Psoas muscle (tissue), 8 donors: ENCODE data around the gene FST. TPM values are rescaled to one million over a fixed set of nuclear protein-coding genes. Genes with fewer than 3 reads are reported as not detected.

Experiments
- ATAC-seq, 4 donors: fragments of 200-7000 bp; cut with Tn5 transposase; one replicate each; pipeline ENCODE4 v1.9.1; 2020; ENCODE audit warnings: moderate library complexity in 3 of 4, mild to moderate bottlenecking in 2 of 4
- DNase-seq, 2 donors: peaks; one replicate each; pipeline ENCODE4 v3.0.0-alpha.2; 2020
- H3K27ac ChIP-seq: fragments of 200-600 bp; one replicate; pipeline ENCODE4 v1.8.0; 2022
- H3K27me3 ChIP-seq, 3 donors: fragments of 200-600 bp in 1 of 3; one replicate each; pipeline versions ENCODE4 v1.6.1 to v1.8.0; 2013 to 2022; ENCODE audit warnings: low read length in 2 of 3, mild to moderate bottlenecking in 2 of 3, moderate library complexity in 1 of 3; ENCODE audit not compliant: insufficient read depth in 3 of 3
- H3K36me3 ChIP-seq, 2 donors: fragments of 200-600 bp in 1 of 2; one replicate each; pipeline versions ENCODE4 v1.6.1 to v1.8.0; 2013 to 2022; ENCODE audit warnings: low read depth in 1 of 2, mild to moderate bottlenecking in 1 of 2, moderate library complexity in 1 of 2; ENCODE audit not compliant: insufficient read depth in 1 of 2
- H3K4me1 ChIP-seq: fragments of 200-600 bp; one replicate; pipeline ENCODE4 v1.8.0; 2022
- H3K4me3 ChIP-seq: fragments of 200-600 bp; one replicate; pipeline ENCODE4 v1.8.0; 2022; ENCODE audit warnings: mild to moderate bottlenecking
- H3K9me3 ChIP-seq: fragments of 200-600 bp; one replicate; pipeline ENCODE4 v1.8.0; 2022
- WGBS, 3 donors: extraction: QIAGEN DNeasy Blood & Tissue Kit; methylation state at CpG; one replicate each; pipeline versions ENCODE4 v1.1.6 to v1.1.7; 2013; 5-methylcytosine and 5-hydroxymethylcytosine counted together
- intact Hi-C, 2 donors: fragments of 100-400 bp; cut with DNase I; formaldehyde crosslinking; loops; one replicate each; pipeline versions ENCODE4 v1.11.0 to v1.14.2; 2022
- polyA plus RNA-seq, 3 donors: library from polyadenylated mRNA; stranded (reverse); fragments of 200-250 nt; gene quantifications; one replicate each; pipeline ENCODE4 v1.2.3, GENCODE V29; 2013
- total RNA-seq, 4 donors: library from RNA; stranded (reverse); fragmentation: NEBNext Ultra II Directional in 2 of 4; extraction: Animal tissue kit (Norgen Biotek cat#: 25700) in 2 of 4; gene quantifications; one replicate each; pipeline versions ENCODE4 v1.2.1 to v1.2.4, GENCODE V29; 2021 to 2023
- TF ChIP-seq, protein P1 (sequence below): fragments of 200-600 bp; IDR thresholded peaks from one replicate; pipeline ENCODE4 v1.8.0; 2022; ENCODE audit warnings: antibody characterized with exemption
- donor health status: healthy with polysubstance abuse.
- donor health status: DM: no; HTN: no; CAD: no; lungs with moderate emphysema.
- donor health status: Bipolar disorder and iron deficiency.
- donor health status: healthy.
- donor health status: DM: yes; HTN: yes; CAD: no.
- donor health status: DM: no; HTN: no; CAD: no.
- donor health status: DM: no; HTN: no; CAD: no.
- donor health status: DM: yes; HTN: yes; CAD: no.

FST gene
- total and polyA plus RNA-seq, 7 donors = 0.94 to 29.3 (median 1.8) TPM

DNA sequence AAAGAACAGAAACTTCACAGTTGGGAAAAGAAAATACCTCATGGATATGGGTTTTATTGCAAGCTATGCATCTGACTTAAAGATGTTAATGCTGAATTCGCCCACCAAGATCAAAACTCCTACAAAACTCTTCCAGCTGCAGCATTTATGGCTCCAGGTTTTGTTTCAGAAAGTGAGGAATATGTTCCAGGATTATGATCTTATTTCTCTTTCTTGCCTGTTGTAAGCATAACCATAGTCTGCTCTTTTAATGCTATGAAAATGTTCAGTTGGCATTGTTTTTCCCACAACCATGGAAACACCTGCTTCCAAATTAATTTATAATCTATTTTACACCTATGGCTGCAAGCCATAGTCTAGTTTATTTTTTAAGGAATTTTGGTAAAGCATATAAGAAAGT is 34.9 kb upstream of the FST start:
- 41 to 60% (median 45%) methylated on average over 1 of the region's 1 CpG for WGBS, 3 donors
- intact Hi-C loops = no loop called here
- TF ChIP-seq, protein P1, sequence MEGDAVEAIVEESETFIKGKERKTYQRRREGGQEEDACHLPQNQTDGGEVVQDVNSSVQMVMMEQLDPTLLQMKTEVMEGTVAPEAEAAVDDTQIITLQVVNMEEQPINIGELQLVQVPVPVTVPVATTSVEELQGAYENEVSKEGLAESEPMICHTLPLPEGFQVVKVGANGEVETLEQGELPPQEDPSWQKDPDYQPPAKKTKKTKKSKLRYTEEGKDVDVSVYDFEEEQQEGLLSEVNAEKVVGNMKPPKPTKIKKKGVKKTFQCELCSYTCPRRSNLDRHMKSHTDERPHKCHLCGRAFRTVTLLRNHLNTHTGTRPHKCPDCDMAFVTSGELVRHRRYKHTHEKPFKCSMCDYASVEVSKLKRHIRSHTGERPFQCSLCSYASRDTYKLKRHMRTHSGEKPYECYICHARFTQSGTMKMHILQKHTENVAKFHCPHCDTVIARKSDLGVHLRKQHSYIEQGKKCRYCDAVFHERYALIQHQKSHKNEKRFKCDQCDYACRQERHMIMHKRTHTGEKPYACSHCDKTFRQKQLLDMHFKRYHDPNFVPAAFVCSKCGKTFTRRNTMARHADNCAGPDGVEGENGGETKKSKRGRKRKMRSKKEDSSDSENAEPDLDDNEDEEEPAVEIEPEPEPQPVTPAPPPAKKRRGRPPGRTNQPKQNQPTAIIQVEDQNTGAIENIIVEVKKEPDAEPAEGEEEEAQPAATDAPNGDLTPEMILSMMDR = no peak

DNA sequence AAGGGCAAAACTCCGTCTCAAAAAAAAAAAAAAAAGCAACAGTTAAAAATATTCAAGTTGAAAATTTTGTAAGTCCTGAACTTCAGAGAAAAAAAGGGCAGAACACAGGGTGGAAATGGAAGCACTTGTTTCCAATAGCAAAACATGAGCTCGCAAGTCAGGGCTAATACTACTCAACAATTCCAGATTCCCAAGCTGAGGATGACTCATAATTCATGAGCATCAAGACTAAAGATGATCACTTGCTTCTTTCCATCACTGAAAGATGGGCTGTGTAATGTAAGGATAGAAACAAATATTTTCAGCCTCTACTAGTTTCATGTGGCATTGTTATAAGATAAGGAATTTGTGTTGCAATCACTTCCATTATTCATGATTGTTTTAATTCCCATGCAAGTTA is 33.5 kb upstream of the FST start:
- Histone ChIP-seq H3K9me3 (no peaks in the 10 kb centered on the region), H3K4me3 (no peak overlapping the region), H3K4me1 (no peaks in the 10 kb centered on the region), H3K27me3 (no peaks in the 10 kb centered on the region), H3K36me3 (no peaks in the 10 kb centered on the region), H3K27ac (no peak overlapping the region)
- intact Hi-C loops = no loop called here
- TF ChIP-seq, protein P1 = no peak
- WGBS, 3 donors = 72 to 95% (median 83%) methylated on average over 2 of the region's 2 CpGs
- ATAC-seq = no peak
- no peak for DNase-seq

More for the DNA sequence above, 34.9 kb upstream of the FST start:
- H3K4me1 ChIP-seq = no peaks in the 10 kb centered on the region
- H3K9me3 ChIP-seq = no peaks in the 10 kb centered on the region
- H3K36me3 ChIP-seq = no peaks in the 10 kb centered on the region
- DNase-seq = no peak
- H3K4me3 ChIP-seq = no peak overlapping the region
- H3K27me3 ChIP-seq = no peaks in the 10 kb centered on the region
- no peak for ATAC-seq
- no peak overlapping the region for H3K27ac ChIP-seq

DNA sequence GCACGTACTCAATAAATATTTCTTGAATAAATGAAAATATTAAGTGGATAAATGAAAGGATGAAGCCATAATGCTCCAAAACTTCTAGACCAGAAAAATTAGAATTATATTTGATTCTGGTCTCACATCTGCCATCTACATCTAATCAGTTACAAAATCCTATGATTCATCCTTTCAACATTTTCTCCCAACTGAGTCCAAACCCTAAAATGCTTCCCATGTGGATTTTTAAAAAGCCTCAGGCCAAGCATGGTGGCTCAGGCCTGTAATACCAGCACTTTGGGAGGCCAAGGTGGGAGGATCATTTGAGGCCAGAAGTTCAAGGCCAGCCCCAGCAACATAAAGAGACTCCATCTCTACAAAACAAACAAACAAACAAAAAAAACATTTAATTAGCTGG is 31.6 kb upstream of the FST start:
- ATAC-seq (no peak), DNase-seq (no peak)
- Histone ChIP-seq H3K4me3 (no peak overlapping the region), H3K4me1 (no peaks in the 10 kb centered on the region), H3K27me3 (no peaks in the 10 kb centered on the region), H3K27ac (no peak overlapping the region), H3K9me3 (no peaks in the 10 kb centered on the region), H3K36me3 (no peaks in the 10 kb centered on the region)
- TF ChIP-seq, protein P1 = no peak
- 87 to 97% (median 94%) methylated on average over 1 of the region's 1 CpG for WGBS, 3 donors
- intact Hi-C loops = no loop called here

DNA sequence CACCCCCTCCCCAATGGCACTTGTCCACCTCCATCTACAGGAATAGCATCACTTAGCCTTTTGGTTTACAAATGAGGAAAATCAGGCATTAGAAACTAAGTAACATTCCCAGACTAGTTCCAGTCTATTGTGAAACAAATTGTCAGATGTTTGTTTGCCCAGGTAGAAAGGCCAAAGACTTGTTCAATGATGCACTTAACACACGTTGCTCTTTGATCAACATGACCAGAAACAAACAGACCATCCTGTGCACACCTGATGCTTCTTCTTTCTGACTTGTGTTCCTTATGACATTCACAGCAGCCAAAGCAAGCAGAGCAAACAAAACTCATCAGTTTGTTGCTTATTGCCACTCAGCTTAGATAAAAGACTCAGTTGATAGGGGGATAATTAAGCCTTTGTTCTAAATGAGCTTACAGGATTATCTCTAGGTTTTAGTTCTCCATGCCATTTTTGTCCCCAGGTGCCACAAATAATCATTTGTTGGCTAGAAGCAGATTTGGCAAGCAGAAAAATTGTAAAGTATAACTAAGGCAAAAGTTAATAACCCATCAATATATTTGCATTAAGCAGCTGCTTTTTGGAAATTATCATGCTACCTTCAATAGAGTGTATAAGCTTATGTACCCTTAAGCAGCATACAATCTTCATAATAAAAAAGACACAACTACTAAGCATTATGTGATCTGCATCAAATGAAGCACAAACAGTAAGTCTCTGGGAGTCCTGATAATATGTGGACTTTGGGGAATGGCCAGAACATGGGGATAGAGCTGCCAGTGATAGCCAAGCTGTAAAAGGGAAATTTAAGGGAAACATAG is 26.3 kb upstream of the FST start:
- Histone ChIP-seq H3K9me3 (no peaks in the 10 kb centered on the region), H3K27me3 (no peaks in the 10 kb centered on the region), H3K27ac (no peak overlapping the region), H3K36me3 (no peaks in the 10 kb centered on the region), H3K4me1 (no peaks in the 10 kb centered on the region), H3K4me3 (no peak overlapping the region)
- intact Hi-C loops = no loop called here
- DNase-seq (no peak), ATAC-seq (no peak)
- TF ChIP-seq, protein P1 = no peak
- WGBS, 3 donors = 48 to 64% (median 55%) methylated on average over 1 of the region's 1 CpG

DNA sequence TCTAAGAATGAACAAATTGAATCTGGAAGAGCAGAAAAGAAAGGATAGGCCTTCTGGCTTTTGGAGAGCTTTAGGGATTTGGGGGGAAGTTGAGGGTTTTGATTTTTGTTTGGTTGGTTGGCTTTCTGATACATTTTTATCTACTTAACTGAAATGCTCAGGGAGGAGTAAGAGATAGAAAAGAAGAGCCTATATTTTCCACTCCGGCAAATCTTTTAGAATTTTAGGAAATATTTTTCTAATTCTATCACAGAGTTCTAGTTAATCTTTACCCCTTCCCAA is 25.8 kb upstream of the FST start:
- ATAC-seq (no peak), DNase-seq (no peak)
- Histone ChIP-seq H3K4me1 (no peaks in the 10 kb centered on the region), H3K9me3 (no peaks in the 10 kb centered on the region), H3K4me3 (no peak overlapping the region), H3K27ac (no peak overlapping the region), H3K36me3 (no peaks in the 10 kb centered on the region), H3K27me3 (no peaks in the 10 kb centered on the region)
- intact Hi-C loops = no loop called here
- TF ChIP-seq, protein P1 = no peak
- 94 to 97% (median 97%) methylated on average over 1 of the region's 1 CpG for WGBS, 3 donors
